GM19372 (cell line): ENCODE data around the gene CDC25B.
"Not testable (repeated sequence)": the region's sequence is repeated elsewhere in the genome, so short reads cannot be mapped to it uniquely, and the experiment has no call there.

Source experiments
- ATAC-seq: cut with Tn5 transposase; IDR thresholded peaks from one replicate; pipeline ENCODE4 v1.9.1; 2021; ENCODE audit warnings: mild to moderate bottlenecking, low read depth, moderate library complexity; ENCODE audit not compliant: unreplicated experiment

Gene CDC25B

GRCh38 chr20:3784216-3784853 is 11.8 kb upstream of the CDC25B start:
- ATAC-seq, result no peak

GRCh38 chr20:3784863-3785239 is 11.3 kb upstream of the CDC25B start:
- no peak for ATAC-seq

GRCh38 chr20:3785240-3786125 is 10.6 kb upstream of the CDC25B start:
- no peak for ATAC-seq

GRCh38 chr20:3786126-3786484 is 10.0 kb upstream of the CDC25B start:
- ATAC-seq, result peak; percentile 33

- ATAC-seq, result peak; percentile 79
Measured at GRCh38 chr20:3786665-3787323, 9.3 kb upstream of the CDC25B start, which contains the start of gene CENPB. Gene CENPB (minus strand): TSS chr20:3786740. CDS start chr20:3786483, 257 bp downstream.

GRCh38 chr20:3787324-3788014 is 8.6 kb upstream of the CDC25B start:
- no peak for ATAC-seq

GRCh38 chr20:3788685-3789155 is 7.4 kb upstream of the CDC25B start:
- ATAC-seq, result no peak

- not testable (repeated sequence) for ATAC-seq
Measured at GRCh38 chr20:3789201-3789600, 6.9 kb upstream of the CDC25B start.

GRCh38 chr20:3794168-3794567 is 1.9 kb upstream of the CDC25B start:
- not testable (repeated sequence) for ATAC-seq

- ATAC-seq, result no peak
Measured at GRCh38 chr20:3794701-3795420, 1.2 kb upstream of the CDC25B start.

- ATAC-seq, result no peak
Measured at GRCh38 chr20:3796477-3797225, 541 bp downstream of the CDC25B start.

- no peak for ATAC-seq
Measured at GRCh38 chr20:3797226-3797545, 1.1 kb downstream of the CDC25B start.

- ATAC-seq, result no peak
Measured at GRCh38 chr20:3797592-3798372, 1.7 kb downstream of the CDC25B start.

- ATAC-seq, result no peak
Measured at GRCh38 chr20:3798373-3798768, 2.3 kb downstream of the CDC25B start.

- no peak for ATAC-seq
Measured at GRCh38 chr20:3798908-3799248, 2.8 kb downstream of the CDC25B start.

- ATAC-seq, result no peak
Measured at GRCh38 chr20:3800256-3800877, 4.3 kb downstream of the CDC25B start.

- ATAC-seq, result no peak
Measured at GRCh38 chr20:3800878-3801260, 4.8 kb downstream of the CDC25B start.

GRCh38 chr20:3801299-3801698 is 5.2 kb downstream of the CDC25B start:
- ATAC-seq, result no peak
